ENCODE results near the gene PTPRD. TPM values are rescaled to one million over a fixed set of nuclear protein-coding genes. Genes with fewer than 3 reads are reported as not detected.

PTPRD gene
- total and polyA plus RNA-seq, 2 of the 4 experiments (the other 2 are of a cell fraction): 0.07 to 0.18 TPM

GRCh38 chr9:9913276-9913832 lies 699.4 kb downstream of the PTPRD start:
- H3K9me3 ChIP-seq (ENCODE audit: control insufficient read depth, insufficient read depth, low read length): no peaks in the 10 kb centered on the region
- no peak overlapping the region for H3K4me2 ChIP-seq (ENCODE audit: low read depth, low read length)
- ATAC-seq (ENCODE audit: low read depth): no peak
- POLR2A ChIA-PET (ENCODE audit: unreplicated experiment): no interaction called here
- WGBS, 2 experiments (ENCODE audit: extremely low coverage in 2 of 2, insufficient read length in 1 of 2): no CpG with 5 or more reads among the region's 1 CpG
- H2BK15ac ChIP-seq (ENCODE audit: low read depth, low read length): no peak overlapping the region
- H4K8ac ChIP-seq (ENCODE audit: low read depth in 2 of 2, low read length in 2 of 2): no peak overlapping the region
- no peak overlapping the region for H3K4ac ChIP-seq (ENCODE audit: low read depth, low read length)
- DNase-seq: no peak
- no TSS peak for BruUV-seq (replicated peaks)
- H2BK5ac ChIP-seq (ENCODE audit: low read depth, low read length, poor library complexity, severe bottlenecking): no peak overlapping the region
- H3K36me3 ChIP-seq (ENCODE audit: control insufficient read depth, insufficient read depth, low read length): no peaks in the 10 kb centered on the region
- H4K5ac ChIP-seq (ENCODE audit: low read depth, low read length): no peak overlapping the region
- no peak overlapping the region for H3K56ac ChIP-seq (ENCODE audit: extremely low read depth, insufficient read depth, low read length)
- no peak overlapping the region for H3K4me3 ChIP-seq (ENCODE audit: insufficient read depth, low read depth, low read length)
- H2BK120ac ChIP-seq (ENCODE audit: low read depth, low read length): no peak overlapping the region
- no peak overlapping the region for H2AFZ ChIP-seq (replicated peaks; ENCODE audit: low read length, poor library complexity)
- dilution Hi-C loops (cut with HindIII; ENCODE audit: low sequenced_read_pairs, unreplicated experiment): no loop called here
- H3K9ac ChIP-seq (ENCODE audit: low read depth, low read length): no peak overlapping the region
- no peak overlapping the region for H2BK20ac ChIP-seq (ENCODE audit: low read depth, low read length)
- H3K27ac ChIP-seq (ENCODE audit: insufficient read depth, low read length): no peak overlapping the region
- H4K20me1 ChIP-seq (ENCODE audit: insufficient read depth, low read length): no peaks in the 10 kb centered on the region
- CTCF ChIA-PET: no interaction called here
- H3K23ac ChIP-seq (ENCODE audit: low read depth, low read length): no peak overlapping the region
- no peak overlapping the region for H3K14ac ChIP-seq (replicated peaks; ENCODE audit: low read depth, low read length)
- no peak overlapping the region for H4K91ac ChIP-seq (ENCODE audit: insufficient read depth, low read depth, low read length)
- H2AK9ac ChIP-seq (replicated peaks; ENCODE audit: low read depth, low read length, poor library complexity): no peak overlapping the region
- no peaks in the 10 kb centered on the region for H3K79me1 ChIP-seq (ENCODE audit: low read depth in 1 of 2, low read length in 2 of 2)
- intact Hi-C loops (cut with micrococcal nuclease): no loop called here
- TF ChIP-seq MXI1 (IDR thresholded peaks at IDR 0.05; ENCODE audit: borderline replicate concordance, low read depth, low read length) (no peak), MAFK (IDR thresholded peaks at IDR 0.05; ENCODE audit: low read depth, low read length) (peak; percentile 66)
- H3K27me3 ChIP-seq (ENCODE audit: control insufficient read depth, insufficient read depth, low read length): no peaks in the 10 kb centered on the region
- no peaks in the 10 kb centered on the region for H3K9me1 ChIP-seq (ENCODE audit: insufficient read depth, low read length)
- in situ Hi-C loops (cut with MboI; ENCODE audit: low sequenced_read_pairs): no loop called here
- no peak overlapping the region for H2AK5ac ChIP-seq (ENCODE audit: low read depth, low read length)
- no peaks in the 10 kb centered on the region for H3K4me1 ChIP-seq (ENCODE audit: control insufficient read depth, insufficient read depth, low read length)
- no peak overlapping the region for H3K18ac ChIP-seq (ENCODE audit: low read depth, low read length)
